Measurements from ENCODE around the gene GJC1. TPM values are rescaled to one million over a fixed set of nuclear protein-coding genes. Genes with fewer than 3 reads are reported as not detected.

GJC1 gene
- total RNA-seq, result under 0.01 and 12.3 TPM in 2 replicates

DNA sequence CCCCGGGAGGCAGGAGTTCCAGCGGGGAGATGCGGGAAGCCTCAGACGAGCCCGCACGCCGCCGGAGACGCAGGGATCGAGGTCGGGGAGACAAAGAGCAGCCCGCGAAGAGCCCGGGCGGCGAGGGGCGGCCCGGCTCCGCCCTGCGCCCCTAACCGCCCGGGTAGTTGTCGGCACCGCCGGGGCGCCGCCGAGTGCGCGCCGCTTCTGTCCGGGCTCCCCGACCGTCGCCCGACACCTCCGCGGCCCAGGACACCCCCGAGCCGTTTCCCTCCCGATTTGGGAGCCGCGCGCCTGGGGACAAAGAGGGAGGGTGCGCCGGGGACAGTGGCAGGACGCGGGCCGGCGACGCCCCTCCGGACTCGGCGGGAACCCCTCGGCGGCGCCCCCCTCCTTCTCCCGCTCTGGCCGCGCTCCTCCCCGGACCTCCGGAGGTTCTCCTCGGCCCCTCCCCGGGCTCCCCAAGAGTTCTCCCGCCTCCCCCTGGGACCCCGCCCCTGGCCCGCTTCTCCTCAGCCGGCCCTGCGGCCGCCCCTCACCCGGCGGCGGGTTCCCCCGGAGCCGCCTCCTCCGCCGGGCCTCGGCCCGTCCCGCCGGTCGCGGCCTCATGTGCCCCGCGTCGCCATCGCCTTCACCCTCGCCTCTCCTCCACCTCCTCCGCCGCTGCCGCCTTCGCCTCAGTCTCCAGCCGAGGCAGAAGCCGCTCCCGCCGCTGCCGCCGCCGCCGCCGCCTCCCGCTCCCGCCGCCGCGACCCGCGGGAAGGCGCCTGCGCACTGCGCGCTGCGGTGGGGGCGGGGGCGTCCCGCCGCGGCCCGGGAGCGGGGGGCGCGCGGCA lies at the start of gene GJC1:
TSS of gene GJC1 (minus strand) at position 765 of the 836 bp plus-strand sequence. CDS start 24,470 bp downstream, outside the sequence.

DNA sequence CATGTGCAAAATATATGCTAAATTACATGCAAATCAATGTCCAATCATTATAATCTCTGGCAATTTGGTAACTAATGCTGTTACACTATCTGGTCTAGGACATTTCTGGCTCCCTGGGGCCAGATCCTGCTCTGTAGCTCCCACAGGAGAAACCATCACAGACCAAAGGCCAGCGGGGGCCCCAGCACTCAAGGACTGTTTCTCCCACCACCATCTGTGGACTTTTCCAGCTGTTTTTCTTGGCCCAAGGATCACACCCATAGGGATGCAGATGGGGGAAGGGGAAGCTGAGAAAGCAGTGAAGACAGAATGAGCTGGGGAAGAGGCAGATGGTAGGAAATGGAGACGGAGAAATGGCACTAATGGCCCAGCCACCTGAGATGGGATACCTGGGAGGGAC lies 17.5 kb upstream of the GJC1 start, which contains the start of gene HIGD1B:
TSS of gene HIGD1B (plus strand) at position 298 of the 400 bp plus-strand sequence. CDS start 270 bp downstream, outside the sequence.

DNA sequence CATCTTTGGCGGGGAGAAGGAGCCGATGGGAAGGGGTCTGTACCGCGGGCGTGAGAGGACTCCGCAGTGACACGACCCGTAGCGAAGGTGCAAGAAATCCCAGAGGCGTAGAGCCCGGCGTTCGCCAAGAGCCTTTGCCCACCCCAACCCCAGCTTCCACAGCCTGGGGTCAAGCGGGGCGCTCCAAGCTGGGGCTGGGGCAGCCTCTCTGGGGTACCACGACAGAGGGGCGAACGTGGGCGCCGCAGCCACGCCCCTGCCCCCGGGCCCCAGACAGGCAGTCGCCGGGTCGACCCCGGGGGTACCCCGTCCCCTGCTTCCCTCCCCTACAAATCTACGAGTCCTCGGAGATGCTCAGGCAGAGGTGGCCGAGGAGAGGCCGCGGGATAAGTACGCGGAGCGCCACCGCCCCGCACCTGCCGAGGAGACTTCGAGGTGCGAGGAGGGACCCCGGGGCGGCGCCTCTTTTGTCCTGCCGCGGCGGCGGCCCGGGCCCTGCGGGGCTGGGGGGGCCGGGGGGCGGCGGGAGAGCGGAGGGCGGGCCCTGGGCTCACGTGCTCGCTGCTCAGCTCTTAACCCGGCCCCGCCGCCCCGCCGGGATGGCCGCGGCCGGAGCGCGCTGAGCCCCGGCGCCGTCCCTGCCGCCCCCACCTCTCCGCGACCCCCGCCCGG lies 71.5 kb downstream of the GJC1 start, which contains the start of gene ADAM11:
TSS of gene ADAM11 (plus strand) at position 575 of the 672 bp plus-strand sequence. CDS start 212 bp downstream, outside the sequence.

Other genes with a start within 250 kb of the GJC1 start
- gene MEIOC, start 173.8 kb downstream of the GJC1 start, total RNA-seq, result 0.48 TPM in 1 of 2 replicates, not detected in the other
- gene CCDC43, start 140.5 kb downstream of the GJC1 start, total RNA-seq, result 31.1 and 38.8 TPM in 2 replicates
- gene DBF4B, start 121.6 kb downstream of the GJC1 start, total RNA-seq, result 0.64 and 0.72 TPM in 2 replicates
- gene ADAM11, start 71.3 kb downstream of the GJC1 start, total RNA-seq, result 0.21 TPM in 1 of 2 replicates, not detected in the other
- gene HIGD1B, start 17.6 kb upstream of the GJC1 start, total RNA-seq, result not detected in 2 replicates
- gene EFTUD2, start 69.2 kb upstream of the GJC1 start, total RNA-seq, result 58.0 and 87.7 TPM in 2 replicates
- gene GFAP, start 85.2 kb upstream of the GJC1 start, total RNA-seq, result not detected in 2 replicates
- 0.24 TPM in 1 of 2 replicates, not detected in the other for gene KIF18B, start 117.5 kb upstream of the GJC1 start, total RNA-seq
- gene C1QL1, start 138.0 kb upstream of the GJC1 start, total RNA-seq, result not detected in 2 replicates
- gene DCAKD, start 221.3 kb upstream of the GJC1 start, total RNA-seq, result 37.8 and 43.9 TPM in 2 replicates
- 56.7 and 65.1 TPM in 2 replicates for gene NMT1, start 231.0 kb upstream of the GJC1 start, total RNA-seq

All from tracheal epithelial cell (primary cell).